GM12865 (cell line): ENCODE measurements around the gene SEMA7A.
A peak's percentile ranks its signal among the peaks of the same experiment; 100 is the strongest.
"Not testable (repeated sequence)": the region's sequence is repeated elsewhere in the genome, so short reads cannot be mapped to it uniquely, and the experiment has no call there.

Experiments used
- DNase-seq: peaks from one replicate; pipeline ENCODE4 v3.0.0; 2010; ENCODE audit warnings: low read depth
- H3K4me3 ChIP-seq: 2 replicates; pipeline ENCODE4 v1.5.1; 2011; ENCODE audit warnings: mild to moderate bottlenecking, low read depth, low read length, control low read depth
- TF ChIP-seq, protein P1 (sequence below): IDR thresholded peaks from 2 replicates; pipeline ENCODE4 v1.5.1; 2011; ENCODE audit warnings: low read length, control low read depth, low read depth, inconsistent platforms; ENCODE audit not compliant: insufficient read depth; ENCODE audit errors: missing control alignments

Gene SEMA7A, protein sequence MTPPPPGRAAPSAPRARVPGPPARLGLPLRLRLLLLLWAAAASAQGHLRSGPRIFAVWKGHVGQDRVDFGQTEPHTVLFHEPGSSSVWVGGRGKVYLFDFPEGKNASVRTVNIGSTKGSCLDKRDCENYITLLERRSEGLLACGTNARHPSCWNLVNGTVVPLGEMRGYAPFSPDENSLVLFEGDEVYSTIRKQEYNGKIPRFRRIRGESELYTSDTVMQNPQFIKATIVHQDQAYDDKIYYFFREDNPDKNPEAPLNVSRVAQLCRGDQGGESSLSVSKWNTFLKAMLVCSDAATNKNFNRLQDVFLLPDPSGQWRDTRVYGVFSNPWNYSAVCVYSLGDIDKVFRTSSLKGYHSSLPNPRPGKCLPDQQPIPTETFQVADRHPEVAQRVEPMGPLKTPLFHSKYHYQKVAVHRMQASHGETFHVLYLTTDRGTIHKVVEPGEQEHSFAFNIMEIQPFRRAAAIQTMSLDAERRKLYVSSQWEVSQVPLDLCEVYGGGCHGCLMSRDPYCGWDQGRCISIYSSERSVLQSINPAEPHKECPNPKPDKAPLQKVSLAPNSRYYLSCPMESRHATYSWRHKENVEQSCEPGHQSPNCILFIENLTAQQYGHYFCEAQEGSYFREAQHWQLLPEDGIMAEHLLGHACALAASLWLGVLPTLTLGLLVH

DNA sequence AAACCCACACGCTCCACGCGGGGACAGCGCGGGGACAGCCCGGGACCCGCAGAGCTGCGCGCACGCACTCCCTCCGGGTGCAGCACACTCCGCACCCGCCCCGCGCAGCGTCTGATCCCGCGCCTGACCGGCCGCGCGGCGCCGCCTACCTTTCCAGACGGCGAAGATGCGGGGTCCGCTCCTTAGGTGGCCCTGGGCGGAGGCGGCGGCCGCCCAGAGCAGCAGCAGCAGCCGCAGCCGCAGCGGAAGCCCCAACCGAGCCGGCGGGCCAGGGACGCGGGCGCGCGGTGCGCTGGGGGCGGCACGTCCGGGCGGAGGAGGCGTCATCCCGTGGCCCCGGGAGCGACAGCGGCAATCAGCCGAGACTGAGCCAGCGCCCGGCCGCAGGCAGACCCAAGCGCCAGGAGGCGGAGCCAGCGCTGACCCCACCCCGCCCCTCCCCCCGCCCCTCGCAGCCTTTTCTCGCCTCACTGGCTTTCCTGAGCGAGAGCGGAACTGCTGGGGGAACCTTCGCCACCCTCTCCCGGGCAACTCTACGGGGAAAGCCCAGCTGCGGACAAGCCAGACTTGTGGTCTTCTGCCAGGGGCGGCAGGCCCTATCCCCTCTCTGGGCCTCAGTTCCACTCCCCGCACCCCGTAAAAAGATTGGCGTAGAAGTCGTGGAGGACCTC is at the start of gene SEMA7A:
Gene SEMA7A, minus strand, starts transcription at position 367 of the 671 bp plus-strand sequence. Its CDS starts 40 bp downstream, at position 327.
- TF ChIP-seq, protein P1, sequence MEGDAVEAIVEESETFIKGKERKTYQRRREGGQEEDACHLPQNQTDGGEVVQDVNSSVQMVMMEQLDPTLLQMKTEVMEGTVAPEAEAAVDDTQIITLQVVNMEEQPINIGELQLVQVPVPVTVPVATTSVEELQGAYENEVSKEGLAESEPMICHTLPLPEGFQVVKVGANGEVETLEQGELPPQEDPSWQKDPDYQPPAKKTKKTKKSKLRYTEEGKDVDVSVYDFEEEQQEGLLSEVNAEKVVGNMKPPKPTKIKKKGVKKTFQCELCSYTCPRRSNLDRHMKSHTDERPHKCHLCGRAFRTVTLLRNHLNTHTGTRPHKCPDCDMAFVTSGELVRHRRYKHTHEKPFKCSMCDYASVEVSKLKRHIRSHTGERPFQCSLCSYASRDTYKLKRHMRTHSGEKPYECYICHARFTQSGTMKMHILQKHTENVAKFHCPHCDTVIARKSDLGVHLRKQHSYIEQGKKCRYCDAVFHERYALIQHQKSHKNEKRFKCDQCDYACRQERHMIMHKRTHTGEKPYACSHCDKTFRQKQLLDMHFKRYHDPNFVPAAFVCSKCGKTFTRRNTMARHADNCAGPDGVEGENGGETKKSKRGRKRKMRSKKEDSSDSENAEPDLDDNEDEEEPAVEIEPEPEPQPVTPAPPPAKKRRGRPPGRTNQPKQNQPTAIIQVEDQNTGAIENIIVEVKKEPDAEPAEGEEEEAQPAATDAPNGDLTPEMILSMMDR = no peak
- DNase-seq = peak; percentile 94

DNA sequence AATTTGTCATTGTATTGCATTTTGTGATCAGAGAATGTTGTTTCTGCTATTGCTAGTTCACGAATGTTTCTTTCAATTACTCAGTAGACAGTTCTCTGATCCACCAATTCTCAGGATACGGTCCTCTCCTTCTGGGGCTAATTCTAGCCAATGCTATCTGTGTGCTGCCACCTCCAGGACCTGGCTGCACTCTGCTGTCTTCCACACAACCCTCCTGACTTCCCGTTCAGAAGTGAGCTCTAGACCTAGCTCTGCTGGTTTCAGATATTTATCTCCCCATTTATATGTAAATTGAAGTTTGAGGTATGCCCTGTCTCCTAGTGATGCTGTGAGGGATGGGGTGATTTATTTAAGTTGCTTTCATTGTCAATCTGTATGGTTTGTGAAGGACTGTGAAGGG is 48.9 kb upstream of the SEMA7A start:
- DNase-seq = no peak
- no peak overlapping the region for H3K4me3 ChIP-seq
- TF ChIP-seq, protein P1 = no peak

More for the DNA sequence above, at the start of gene SEMA7A:
- H3K4me3 ChIP-seq = peak within 1 kb of the TSS; percentile 91

DNA sequence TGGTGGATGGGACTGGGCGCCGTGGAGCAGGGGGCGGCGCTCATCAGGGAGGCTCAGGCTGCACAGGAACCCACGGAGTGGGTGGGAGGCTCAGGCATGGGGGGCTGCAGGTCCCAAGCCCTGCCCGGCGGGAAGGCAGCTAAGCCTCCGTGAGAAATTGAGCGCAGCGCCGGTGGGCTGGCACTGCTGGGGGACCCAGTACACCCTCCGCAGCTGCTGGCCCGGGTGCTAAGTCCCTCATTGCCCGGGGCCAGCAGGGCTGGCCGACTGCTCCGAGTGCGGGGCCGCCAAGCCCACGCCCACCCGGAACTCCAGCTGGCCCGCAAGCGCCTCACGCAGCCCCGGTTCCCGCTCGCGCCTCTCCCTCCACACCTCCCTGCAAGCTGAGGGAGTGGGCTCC is 46.6 kb upstream of the SEMA7A start:
- not testable (repeated sequence) for H3K4me3 ChIP-seq, DNase-seq

DNA sequence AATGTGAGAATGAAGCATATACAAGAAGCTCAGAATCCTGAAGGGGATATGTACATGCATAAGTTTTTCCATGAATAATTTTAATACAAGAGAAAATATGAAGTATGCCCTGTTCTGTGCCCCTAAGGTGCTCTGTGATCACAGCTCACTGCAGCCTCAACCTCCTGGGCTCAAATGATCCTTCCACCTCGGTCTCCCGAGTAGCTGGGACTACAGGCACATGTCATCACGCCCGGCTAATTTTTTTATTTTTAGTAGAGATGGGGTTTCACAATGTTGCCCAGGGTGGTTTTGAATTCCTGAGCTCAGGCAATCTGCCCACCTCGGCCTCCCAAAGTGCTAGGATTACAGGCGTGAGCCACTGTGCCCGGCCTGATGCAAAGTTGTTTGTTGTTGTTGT is 37.9 kb upstream of the SEMA7A start:
- DNase-seq, H3K4me3 ChIP-seq: not testable (repeated sequence)

DNA sequence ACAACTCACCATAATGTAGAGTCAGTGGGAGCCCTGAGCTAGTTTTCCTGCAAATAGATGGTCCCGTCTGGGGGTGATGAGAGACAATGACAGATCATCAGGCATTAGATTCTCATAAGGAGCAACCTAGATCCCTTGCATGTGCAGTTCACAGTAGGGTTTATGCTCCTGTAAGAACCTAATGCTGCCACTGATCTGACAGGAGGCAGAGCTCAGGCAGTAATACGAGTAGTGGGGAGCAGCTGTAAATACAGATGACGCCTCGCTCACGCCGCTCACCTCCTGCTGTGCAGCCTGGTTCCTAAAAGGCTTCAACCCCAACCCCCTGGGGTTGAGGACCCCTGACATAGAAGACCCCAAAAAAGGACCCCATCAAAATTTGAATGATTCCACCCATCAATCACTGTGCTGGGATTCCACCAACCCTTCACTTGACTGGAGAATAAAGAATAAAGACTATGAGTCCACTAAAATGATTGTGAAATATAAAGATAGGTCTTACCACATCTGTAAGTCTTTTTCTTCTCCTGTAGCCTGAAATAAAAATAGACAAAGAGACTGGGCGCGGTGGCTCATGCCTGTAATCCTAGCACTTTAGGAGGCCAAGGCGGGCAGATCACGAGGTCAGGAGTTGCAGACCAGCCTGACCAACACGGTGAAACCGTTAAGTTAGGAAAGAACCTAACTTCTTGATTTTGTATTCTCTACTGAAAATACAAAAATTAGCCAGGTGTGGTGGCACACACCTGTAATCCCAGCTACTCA is 37.1 kb upstream of the SEMA7A start:
- TF ChIP-seq, protein P1 = no peak
- no peak for DNase-seq
- H3K4me3 ChIP-seq = no peak overlapping the region

DNA sequence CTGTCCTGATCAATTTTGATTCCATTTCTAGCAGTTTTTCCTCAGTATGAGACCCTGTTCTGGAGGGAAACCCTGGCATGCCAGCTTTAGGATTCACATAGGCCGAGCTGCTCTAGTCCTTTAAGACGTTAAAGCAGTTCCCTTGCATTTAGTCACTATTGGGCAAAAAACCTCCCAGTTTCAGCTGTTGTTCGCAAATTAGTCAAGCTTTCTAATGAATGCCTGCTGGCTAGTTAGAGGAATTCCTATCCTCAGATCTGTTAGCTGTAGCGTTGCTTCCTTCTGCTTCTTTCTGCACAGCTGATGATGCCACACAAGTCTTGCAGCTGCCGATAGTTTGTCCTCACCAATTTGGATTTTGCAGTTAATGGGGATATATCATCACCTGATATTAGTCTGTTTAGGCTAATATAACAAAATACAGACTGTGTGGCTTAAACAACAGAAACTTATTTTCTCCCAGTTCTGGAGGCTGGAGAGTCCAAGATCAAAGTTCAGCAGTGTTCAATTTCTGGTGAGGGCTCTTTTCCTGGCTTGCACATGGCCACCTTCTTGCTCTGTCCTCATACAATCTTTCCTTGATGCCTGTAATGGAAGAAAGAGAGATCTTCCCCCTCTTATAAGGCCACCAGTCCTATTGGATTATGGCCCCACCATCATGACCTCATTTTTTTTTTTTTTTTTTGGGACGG is 34.7 kb upstream of the SEMA7A start:
- H3K4me3 ChIP-seq = no peak overlapping the region
- TF ChIP-seq, protein P1 = no peak
- DNase-seq = no peak

DNA sequence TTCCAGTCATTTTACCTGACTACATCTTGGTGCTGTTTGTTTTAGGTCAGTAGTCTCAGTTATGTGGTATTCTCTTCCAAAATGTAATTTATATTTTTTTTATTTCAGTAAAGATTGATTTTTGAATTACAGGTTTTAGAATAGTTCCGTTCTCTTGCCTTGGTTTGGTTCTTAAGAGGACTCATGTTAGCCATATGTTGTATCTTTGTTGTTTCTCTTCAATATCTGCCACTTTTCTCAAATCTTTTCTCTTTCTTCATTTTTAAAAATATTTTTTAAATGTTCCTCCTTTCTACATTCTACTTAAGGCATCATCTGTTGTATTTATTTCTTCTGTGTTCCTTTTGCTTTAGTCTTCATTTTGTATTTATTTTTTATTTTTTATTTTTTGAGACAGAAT is 32.8 kb upstream of the SEMA7A start:
- TF ChIP-seq, protein P1 = no peak
- DNase-seq = no peak
- no peak overlapping the region for H3K4me3 ChIP-seq
